ENCODE results near the gene NUMBL.

The NUMBL gene

DNA sequence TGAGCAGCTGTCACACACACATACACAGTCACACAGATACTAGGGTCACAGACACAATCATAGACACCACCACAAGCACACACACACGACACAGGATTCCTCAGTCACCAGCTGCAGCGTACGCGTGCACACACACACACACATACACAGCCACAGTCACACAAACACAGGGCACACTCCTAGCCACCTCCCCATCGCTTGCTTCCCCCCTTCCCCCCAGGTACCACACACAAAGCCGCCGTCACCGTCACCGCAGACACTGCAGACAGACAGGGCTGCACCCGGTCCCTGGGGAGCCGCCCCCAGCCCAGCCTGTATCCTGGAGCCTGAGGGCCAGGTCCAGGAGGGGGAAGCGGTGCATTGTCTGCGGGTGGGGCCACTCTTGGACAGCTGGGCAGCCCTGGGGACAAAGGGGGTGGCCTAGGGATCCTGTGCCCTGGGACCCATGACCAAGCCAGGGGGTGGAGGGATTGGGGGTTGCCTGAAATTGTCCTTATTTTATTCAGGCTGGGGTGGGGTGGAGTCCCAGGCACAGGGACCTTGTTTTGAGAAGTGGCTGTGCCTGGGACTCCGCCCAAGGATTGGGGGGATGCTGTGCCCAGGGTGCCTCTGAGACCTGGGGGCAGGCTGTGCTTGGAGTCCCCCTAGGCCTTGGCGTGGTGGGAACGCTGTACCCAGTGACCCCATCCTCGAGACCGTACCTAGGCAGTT, 957 bp downstream of the NUMBL start:
- peak in 1 of 2 experiments; percentile 65 for DNase-seq

DNA sequence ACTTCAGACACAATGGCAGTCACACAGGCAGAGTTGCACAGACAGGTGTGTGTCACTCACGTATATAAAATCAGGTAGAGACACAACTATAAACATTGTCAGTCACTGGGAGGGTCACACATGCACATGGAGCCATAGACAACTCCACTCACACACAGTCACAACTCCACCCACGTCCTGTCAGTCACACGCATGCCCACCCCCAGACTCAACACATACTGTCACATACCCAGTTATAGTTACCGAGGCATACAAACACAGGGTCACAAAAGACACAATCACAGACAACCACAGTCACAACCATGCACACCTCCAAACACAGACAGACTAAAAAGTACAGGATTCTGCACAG, 1.5 kb downstream of the NUMBL start:
- no peak for DNase-seq

DNA sequence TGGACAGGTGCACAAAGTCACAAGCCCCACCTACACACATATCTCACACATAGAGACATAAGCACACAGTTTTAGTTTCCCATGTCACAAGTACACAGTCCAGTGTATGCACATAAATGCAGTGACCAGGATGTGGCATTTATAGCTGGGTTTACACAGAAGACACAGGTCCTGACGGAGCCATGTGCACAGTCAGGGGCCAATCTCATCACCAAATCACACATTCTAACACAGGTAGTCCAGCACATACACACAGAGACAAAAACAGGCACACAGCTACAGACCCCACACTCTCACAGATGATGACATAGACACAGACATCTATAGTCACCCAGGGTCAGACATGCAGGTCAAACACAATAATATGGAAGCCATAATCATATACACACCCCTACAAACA, 2.1 kb downstream of the NUMBL start:
- DNase-seq: no peak

DNA sequence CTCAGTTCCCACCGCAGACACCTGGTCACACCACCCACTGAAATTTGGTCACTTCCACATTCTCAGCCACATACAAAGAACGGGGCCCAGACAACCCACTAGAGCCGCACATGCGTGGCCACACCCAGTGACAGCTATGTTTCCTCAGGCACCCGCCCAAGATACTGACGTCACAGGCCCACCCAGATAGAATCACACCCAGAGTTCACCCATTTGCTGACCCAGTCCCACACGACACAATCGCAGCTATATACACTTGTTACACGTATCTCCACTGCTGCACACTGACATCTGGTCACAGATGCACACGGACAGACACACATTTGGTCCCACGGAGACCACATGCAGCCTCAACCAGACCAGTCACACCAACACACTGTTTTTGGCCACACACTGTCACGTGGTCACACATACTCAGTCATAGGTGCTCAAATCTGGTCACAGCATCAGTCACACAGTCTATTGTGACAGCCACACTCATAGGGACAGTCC, 2.9 kb downstream of the NUMBL start:
- DNase-seq: no peak

DNA sequence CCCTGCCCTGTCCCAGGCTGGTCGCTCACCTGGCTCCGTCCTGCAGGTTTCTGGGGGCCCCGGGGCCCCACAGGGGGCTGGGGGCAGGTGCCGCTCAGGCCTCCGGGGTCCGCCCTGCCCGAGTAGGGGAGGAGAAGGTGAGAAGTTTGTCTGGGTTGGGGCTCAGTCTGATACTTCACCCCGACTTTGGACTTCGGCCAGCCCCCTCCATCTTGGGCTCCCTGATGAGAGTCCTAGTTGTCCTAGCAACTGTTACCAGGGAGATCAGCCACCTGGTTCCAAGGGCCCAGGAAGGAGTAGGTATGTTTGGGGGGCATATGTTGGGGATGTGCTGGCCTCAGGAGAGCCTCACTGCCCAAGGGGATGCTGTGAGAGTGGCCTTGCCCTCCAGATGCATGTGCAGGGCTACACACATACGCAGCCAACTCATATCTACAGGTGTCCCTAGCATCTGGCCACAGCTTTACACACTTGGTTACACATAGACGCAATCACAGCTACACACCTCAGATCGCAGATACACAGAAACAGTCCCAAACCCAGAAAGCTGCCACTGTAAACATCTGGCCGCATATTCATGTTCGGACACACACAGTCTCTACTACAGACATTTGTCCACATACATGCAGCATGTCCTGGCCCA, 3.4 kb downstream of the NUMBL start:
- DNase-seq: no peak

DNA sequence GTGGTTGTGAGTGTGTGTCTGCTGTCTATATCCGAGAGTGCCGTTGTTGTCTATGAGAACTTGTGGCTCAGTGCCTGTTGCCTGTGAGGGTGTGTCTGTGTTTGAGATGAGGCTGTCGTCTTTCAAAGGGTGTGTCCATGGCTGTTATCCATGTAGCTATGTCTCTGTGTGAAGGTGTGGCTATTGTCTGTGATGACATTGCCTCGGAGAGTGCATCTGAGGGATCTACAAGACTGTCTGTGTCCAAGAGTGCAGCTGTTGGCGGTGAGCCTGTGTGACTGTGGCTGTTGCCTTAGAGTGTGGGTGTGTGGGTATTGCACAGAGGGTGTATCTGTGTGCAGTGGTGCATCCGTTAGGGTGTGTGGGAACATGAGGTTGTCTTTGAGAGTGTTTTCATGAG, 4.9 kb downstream of the NUMBL start:
- DNase-seq: no peak

DNA sequence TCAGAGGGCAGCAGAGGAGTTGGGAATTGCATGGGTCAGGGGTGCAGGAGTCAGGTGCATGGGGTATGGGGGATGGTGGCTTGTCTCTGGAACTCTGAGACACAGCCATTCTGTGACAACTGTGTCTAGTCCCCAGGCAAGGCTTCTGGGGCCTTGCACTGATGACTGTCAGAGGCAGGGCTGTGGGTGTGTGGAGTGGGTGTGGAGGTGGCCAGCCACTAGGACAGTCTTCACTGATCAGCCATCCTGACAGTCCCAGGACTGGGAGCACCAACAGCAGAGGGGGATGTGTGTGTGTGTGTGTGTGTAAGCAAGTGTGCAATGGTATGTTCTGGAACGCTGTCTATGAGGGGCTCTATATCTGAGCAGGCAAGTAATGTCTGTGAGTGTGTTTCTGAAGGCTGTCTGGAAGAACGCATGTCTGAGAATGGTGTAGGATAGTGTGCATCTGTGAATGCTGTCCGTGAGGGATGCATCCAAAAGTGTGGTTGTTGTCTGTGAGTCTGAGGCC, 5.4 kb downstream of the NUMBL start:
- no peak for DNase-seq

DNA sequence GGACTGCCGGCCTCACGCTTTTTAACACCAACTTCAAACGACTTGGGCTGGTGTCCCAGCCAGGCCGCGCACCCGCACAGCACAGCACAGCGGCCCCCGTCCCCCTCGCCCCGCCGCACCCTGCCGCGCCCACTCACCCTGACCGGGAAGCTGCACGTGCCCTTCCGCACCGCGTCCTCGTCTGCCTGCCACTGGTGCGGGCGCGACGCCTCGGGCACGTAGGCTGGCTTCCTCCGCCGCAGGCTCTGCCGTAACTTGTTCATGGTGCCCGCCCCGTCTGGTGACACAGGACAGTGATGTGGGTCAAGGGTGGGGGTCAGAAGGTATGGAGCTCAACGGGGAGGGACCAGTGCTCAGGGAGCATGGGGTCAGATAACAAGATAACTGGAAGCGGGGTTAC, 6.2 kb downstream of the NUMBL start:
- DNase-seq: no peak

DNA sequence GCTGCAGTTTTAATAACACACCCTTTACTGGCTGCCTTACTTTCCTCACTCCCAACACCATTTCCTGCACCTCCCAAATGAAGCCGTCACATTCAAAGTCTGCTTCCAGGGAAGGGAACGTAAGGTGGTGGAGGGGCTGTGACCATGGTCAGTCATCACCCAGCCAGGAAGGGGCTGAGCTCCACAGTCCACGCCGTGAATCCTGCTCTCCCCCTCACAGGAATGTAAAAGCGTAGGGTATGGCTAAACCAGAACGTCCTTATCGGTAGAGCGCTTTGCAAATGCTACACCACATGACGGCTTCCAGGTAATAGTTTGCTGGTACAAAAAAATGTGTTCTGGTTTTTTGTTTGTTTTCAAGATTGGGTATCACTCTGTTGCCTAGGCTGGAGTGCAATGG, 7.0 kb downstream of the NUMBL start:
- no peak for DNase-seq

DNA sequence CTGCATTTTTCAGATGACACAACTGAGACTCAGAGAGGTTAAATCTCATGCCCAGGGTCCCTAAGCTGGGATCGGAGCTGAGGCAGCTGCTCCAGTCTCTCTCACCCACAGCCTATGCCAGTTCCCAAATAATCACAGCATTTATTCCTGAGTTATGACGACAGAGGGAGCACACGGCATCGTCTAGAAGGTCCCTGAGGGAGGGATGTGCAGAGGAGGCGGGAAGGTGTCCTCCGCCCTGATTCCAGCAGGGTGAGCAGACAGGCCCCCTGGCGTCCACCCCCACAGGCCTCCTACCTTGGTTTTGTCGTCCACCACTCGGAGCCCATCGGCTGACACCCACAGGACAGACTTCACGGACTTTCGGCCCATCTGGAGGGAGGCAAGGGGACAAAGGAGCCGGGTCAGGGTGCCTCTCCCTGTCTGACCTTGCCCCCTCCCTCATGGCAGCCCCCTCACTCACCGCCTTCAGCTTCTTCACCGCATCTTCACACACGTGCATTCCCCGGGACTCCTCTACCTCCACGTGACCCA, 8.0 kb downstream of the NUMBL start:
- peak; percentile 29 to 66 for DNase-seq

DNA sequence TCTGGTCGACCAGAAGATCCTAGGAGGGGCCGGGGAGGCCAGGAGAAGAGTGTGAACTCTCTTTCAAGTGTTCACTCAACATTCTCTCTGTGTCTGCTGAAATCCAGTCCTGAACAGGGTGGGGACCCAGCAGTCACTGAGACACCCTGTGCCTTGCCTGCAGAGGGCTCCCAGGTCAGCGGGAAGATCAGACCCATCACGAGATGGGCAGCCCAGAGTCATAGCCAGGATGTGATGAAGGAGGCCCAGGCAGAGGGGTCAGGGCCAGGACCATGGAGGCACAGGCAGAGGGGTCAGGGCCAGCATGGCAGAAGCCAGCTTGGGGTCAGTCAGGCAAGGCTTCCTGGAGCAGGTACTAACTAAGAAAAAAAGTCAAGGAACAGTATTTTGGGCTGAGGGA, 9.4 kb downstream of the NUMBL start:
- DNase-seq: no peak

DNA sequence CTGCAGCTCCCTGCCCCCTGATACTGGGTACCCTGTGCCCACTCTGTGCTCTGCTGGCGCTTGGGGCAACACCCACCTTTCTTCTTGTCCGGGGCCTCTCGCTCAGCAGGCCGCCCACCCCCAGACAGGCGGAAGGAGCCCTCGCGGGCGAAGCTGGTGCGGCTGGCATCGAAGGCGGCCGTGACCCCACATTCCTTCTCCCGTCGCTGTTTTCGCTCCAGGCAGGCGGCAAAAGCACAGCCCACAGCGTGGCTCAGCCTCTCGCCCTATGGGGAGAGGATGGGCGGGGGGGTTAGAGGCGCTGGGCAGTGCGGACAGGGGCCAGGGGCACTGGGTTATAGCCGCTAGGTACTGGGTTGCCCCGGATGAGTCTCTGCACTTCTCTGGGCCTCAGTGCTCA, 13.3 kb downstream of the NUMBL start:
- no peak for DNase-seq

DNA sequence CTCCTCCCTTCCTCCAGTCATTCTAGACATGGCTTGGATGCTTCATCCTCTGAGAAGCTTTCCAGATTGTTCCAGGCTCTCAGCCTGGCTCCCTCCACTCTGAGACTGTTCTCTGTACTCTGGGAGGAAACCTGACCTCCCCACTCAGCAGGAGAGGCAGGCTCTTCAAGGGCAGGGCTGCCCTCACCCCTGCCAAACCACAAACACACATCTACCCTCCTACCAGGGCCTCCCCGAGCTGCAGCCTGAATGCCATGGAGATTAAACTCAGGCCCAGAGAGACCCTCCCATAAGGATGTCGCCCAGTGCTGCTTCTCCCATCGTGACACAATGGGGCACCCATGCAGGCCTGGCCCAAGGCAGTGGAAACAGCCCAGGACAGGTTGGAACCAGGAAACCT, 16.2 kb downstream of the NUMBL start:
- DNase-seq: no peak

DNA sequence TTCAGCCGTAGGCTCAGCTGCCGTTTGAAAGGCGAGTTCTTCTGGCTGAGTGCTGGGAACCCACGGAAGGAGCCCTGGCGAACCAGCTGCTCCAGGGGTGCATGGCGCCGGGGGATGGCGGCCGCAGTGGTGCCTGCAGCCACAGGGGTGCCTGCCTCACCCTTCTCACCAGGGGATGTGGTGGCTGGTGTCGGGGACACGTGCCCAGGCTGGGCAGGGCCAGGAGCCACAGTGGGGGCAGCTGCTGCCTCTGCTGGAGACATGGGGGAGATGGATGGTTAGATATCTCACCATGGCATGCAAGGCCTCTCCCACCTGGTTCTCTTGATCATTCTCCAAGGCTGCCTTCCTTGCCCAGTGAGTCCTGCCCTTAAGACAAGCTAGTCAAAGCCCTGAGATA, 17.1 kb downstream of the NUMBL start:
- DNase-seq: no peak

DNA sequence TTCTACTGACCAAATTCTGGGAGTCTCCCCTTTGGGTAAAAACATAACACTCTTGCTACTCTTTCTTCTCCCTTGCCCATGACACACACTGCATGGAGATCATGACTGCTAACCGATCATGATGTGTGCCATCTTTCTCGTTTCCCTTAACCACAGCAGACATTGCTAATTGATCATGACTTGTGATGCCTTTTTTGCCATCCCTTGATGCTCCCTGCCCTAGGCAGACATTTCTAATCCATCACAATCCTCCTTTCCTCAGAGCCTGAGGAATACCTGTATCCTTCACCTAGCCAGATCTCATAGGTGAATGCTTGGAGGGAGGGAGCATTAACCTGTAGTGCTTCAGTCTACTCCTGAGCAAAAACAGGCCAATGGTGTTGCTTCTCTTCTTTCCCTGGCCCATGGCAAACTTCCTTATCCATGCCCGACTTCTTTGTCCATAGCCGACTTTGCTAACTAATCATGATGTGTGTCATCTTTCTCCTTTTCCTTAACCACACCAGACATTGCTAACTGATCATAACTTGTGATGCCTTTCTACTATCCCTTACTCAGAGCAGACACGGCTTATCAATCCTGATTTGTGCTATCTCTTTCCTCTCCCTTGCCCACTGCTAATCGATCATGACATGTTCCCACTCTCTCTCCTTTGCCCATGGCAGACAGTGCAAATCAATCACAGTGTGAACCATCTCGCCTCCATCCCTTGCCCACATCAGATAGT, 17.7 kb downstream of the NUMBL start:
- DNase-seq: no peak

DNA sequence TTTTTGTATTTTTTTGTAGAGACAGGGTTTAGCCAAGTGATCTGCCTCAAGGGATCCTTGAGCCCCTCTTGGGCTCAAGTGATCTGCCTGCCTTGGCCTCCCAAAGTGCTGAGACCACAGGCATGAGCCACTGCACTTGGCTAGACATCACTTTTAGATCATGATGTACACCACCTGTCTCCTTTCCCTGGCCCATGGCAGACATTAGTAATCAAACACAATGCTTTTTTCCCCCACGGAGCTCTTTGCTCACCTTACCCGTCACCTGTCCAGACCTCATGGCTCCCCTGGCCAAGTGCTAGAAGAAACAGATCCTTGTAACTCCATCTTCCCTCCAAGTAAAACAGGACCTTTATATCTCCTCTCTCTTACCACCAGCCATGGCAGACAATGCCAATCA, 18.4 kb downstream of the NUMBL start:
- no peak for DNase-seq

DNA sequence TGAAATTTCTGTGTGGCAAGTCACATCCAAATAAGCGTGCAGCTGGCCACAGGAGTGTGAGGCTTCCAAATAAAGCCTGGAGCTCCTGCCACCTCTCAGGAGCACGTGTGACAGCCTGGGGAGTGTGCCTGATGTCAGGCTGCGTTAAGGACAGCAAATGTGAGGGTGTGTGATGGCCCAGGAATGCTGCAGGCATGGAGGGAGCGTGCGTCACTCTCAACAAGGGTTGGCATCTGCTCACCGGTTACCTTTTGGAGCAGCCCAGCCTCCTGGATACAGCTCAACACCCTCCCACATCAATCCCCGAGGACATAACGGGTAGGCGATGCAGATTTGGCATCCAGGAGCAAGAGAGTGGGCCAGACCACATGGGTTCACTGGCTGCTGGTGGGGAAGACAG, 19.0 kb downstream of the NUMBL start:
- DNase-seq: no peak

DNA sequence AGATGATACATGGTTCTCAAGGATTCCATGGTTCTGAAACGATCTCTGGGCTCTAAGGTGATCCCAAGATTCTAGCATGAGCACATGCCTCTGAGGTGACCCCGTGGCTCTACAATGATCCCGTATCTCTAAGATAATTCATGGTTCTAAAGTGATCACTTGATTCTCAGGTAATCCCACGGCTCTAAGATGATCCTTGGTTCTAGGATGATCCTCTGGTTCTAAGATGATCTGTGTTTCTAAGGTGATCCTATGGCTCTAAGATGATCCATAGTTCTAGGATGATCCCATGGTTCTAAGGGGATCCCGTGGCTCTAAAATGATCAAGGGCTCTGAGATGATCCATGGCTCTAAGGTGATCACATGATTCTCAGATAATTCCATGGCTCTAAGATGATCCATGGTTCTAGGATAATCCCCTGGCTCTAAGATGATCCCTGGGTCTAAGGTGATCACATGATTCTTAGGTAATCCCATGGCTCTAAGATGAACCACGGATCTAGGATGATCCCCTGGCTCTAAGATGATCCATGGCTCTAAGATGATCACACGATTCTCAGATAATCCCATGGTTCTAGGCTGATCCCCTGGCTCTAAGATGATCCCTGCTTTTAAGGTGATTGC, 21.3 kb downstream of the NUMBL start:
- DNase-seq: no peak

DNA sequence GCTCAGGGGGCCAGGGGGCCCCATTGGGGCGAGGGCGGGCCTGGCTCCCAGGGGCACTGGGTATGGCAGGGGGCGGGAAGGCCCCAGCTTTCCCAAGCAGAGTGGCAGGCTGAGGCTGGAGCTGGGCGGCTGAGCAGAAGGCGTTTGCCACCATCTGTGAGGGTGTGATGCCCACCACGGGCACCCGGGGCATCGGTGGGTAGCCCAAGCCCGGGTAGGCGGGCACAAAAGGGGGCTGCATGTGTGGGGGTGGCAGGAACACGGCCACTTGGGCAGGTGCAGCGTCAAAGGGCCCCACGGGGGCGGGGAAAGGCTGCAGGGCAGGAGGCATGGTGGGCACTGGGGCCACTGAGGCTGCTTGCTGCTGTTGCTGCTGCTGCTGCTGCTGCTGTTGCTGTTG, 22.8 kb downstream of the NUMBL start:
- no peak for DNase-seq

DNA sequence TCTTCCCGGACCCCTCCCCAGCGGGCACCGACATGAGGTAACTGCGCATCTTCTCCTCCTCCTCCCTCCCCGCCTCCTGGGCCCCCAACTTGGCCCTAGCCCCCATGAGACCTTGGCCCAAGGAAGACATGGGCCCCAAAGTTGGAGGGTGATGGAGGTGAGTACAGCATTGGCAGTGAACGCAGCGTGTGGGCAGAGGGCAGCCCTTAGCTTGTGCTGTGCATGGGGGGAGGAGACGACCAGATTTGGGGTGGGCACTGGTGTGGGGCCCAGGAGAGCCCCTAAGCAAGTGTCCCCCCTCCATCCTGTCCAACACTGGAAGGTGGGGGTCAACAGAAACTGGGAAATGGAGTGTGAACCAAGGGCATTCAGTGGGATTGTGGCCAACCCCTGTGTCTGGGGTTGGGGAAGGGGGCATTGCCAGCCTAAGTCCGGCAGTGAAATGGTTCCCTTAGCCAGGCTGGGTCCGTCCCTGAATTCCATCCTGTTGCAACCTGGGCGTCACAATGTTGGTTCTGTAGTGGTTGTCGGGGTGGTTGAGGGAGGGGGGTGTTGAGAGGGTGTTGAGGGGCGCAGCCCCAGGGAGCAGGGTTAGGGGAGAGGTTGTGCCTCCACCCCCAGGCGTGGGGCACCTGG, 23.5 kb downstream of the NUMBL start:
- DNase-seq: no peak

DNA sequence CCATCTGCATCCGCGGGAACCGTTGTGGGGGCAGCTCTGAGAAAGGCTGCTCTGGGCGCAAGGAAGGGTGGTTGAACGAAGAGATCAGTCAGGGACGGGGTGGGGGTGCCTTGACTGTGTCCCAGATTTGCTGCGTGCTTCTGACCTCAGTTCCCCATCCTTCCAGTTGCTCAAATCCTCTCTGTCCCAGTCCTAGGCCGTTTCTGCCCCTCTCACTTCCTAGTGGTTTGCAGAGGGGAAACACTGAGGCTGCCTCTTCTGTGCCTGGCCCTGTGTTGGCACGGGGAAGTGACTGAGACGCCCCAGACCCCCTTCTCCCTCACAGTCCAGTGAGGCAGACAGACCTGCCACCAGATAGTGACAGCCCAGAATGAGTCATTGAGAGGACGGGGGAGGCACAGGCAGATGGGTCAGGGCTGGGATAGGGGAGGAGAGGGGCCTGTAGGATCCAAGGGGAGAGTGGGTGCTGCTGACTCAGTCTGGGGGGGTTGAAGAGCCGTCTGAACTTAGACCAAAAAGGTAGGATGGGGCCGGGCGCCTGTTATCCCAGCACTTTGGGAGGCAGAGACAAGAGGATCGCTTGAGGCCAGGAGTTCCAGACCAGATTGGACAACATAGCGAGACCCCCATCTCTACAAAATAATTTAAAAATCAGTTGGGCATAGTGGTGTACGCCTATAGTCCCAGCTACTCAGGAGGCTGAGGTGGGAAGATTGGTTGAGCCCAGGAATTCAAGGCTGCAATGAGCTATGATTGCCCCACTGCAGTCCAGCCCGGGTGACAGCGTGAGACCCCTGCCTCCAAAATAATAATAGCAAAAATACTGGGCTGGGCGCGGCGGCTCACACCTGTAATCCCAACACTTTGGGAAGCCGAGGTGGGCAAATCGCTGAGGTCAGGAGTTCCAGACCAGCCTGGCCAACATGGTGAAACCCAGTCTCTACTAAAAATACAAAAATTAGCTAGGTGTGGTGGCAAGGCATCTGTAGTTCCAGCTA, 26.5 kb downstream of the NUMBL start:
- DNase-seq: no peak

Measured in NCI-H526 (cell line).